GM21526 (cell line): Measurements from ENCODE around the gene AKIRIN1.
A peak's percentile ranks its signal among the peaks of the same experiment; 100 is the strongest.
"Not testable (repeated sequence)": the region's sequence is repeated elsewhere in the genome, so short reads cannot be mapped to it uniquely, and the experiment has no call there.

Experiments used
- ATAC-seq: cut with Tn5 transposase; IDR thresholded peaks from one replicate; pipeline ENCODE4 v1.9.1; 2021; ENCODE audit warnings: moderate library complexity; ENCODE audit not compliant: unreplicated experiment, low FRiP score

Gene AKIRIN1, protein sequence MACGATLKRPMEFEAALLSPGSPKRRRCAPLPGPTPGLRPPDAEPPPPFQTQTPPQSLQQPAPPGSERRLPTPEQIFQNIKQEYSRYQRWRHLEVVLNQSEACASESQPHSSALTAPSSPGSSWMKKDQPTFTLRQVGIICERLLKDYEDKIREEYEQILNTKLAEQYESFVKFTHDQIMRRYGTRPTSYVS

DNA sequence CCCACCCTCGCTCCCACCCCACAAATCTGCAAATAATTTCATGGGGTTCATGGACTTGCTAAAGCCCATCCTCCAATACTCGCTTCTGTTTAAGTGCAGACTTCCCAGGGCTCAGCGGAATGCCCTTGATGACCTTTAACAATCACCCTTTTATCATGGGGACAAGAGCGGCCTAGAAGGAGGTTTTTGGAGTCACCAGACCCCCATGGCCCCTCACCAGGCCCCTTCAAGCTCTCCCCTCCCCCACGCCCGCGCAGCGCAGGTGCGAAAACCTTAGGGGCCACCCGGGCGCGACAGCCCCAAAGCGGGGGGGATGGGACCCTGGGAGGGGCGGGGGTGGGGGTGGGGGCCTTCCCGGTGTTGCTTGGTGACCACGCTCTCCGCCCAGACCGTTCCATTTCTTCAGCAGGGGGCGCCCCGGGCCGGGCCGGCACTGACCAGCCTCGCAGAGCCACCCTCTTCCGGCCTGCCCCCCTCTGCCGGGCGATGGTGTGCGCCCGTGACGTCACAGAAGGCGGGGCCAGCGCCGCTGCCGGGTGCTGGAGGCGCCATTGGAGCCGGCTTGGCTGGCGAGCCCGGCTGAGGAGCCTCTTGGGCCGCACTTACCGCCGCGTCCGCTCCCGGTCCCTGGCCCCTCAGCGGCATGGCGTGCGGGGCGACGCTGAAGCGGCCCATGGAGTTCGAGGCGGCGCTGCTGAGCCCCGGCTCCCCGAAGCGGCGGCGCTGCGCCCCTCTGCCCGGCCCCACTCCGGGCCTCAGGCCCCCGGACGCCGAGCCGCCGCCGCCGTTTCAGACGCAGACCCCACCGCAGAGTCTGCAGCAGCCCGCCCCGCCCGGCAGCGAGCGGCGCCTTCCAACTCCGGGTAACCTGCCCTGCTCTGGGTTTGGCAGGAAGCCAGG, at the start of gene AKIRIN1:
Gene AKIRIN1, plus strand, starts transcription at position 539 of the 900 bp plus-strand sequence. Its CDS starts 105 bp downstream, at position 644.
- ATAC-seq = peak; percentile 92

DNA sequence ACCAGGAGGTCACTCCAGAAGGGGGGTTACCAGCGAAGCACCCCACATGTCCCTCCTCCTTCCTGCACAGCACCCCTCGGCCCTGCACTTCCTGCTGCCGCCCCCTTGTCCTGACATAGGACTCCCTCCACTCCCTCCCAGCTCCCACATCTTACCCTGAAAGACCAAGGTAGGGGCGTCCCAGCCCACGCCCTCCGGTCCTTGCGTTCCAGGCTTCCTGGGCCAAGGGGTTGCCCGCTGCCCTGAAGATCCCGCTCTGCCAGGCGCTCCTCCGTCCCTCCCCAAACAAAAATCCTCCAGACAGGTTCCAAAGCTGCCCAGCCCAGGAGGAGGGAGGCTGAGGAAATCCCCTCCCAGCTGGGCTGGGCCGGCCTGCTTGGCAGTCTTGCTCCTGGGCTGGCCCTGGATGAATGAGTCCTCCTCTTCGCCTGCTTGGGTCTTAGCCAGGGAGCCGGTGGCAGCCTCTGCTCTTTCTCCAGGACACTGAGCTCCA, 49.5 kb upstream of the AKIRIN1 start, which contains the start of gene RHBDL2:
Gene RHBDL2, minus strand, starts transcription at position 304 of the 493 bp plus-strand sequence. CDS start 22,618 bp downstream, outside the sequence.
- ATAC-seq = no peak

DNA sequence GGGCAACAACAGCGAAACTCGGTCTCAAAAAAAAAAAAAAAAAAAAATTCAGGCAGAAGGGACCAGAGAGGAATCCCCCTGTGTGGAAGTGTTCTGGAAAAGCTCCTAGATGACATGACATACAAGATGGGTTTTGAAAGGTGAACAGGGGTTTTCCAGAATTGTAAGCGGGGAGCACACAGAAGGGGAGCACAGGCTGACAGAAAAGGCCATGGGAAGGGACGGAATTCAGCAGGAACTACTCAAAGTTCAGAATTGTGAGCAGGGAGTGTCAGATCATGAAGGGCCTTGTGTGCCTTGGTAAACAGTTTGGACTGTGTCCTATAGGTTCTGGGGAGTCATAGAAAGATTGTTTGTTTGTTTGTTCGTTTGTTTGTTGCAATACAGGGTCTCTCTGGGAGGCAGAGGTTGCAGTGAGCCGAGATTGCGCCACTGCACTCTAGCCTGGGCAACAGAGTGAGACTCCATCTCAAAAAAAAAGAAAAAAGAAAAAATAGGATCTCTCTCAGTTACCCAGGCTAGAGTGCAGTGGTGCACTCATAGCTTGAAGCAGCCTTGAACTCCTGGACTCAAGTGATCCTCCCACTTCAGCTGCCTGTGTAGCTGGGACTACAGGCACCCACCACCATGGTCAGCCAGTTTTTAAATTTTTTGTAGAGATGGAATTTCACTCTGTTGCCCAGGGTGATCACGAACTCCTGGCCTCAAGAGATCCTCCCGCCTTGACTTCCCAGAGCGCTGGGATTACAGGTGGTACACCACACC, 48.2 kb upstream of the AKIRIN1 start:
- no peak for ATAC-seq

DNA sequence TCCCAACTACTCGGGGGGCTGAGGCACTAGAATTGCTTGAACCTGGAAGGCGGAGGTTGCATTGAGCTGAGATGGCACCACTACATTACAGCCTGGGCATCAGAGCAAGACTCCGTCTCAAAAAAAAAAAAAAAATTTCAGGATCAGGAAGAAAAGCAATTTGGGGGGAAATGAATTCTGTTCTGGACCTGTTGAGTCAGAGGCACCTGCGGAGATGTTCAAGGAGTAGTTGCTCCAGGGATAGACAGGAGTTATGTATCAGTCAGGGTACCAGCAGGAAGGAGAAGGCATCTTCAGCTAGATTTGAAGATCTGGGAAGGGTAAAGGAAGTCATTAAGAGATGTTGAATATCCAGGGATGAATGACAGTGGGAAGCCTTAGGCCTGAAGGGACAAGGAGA, 46.5 kb upstream of the AKIRIN1 start:
- ATAC-seq = no peak

DNA sequence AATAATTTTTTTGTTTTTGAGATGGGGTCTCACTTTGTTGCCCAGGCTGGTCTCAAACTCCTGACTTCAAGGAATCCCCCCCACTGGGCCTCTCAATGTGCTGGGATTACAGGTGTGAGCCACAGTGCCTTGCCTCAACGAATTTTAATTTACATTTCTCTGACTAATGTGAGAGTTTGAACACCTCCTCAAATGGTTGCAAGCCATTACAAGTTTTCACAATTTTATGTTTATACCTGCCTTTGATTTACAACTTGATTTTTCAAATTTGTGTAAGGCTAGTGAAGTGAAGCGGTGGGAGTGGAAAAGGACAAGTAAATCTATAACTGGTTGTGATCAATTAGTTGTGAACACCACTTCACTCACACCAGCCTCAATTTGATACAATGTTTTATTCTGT, 40.5 kb upstream of the AKIRIN1 start:
- ATAC-seq = no peak

DNA sequence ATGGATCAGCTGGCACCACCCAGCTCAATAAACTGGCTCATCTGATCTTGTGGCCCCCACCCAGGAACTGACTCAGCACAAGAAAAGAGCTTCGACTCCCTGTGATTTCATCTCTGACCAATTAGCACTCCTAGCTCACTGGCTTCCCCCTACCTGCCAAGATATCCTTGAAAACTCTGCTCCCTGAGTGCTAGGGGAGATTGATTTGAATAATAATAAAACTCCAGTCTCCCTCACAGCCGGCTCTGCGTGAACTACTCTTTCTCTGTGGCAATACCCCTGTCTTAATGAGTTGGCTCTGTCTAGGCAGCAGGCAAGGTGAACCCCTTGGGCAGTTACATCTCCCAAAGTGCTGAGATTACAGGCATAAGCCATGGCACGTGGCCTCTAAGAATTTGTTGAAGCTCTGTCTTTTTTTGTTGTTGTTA, 37.6 kb upstream of the AKIRIN1 start:
- no peak for ATAC-seq

DNA sequence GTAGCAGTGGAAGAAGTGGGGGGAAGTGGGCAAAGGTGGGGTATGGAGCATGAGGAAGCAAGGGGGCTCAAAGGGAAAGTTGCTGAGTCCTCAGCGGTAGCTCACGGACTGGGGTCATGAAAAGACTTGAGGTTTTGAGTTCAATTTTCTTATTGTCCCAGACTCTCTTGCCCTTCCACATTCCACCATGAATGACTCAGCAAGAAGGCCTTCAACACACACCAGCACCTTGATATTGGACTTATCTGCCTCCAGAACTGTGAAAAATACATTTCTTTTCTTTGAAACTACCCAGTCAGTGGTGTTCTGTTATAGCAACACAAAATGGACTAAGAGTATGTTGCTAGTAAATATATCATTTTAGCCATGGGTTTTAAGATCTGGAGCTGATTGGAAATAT, 32.1 kb upstream of the AKIRIN1 start:
- ATAC-seq = no peak

DNA sequence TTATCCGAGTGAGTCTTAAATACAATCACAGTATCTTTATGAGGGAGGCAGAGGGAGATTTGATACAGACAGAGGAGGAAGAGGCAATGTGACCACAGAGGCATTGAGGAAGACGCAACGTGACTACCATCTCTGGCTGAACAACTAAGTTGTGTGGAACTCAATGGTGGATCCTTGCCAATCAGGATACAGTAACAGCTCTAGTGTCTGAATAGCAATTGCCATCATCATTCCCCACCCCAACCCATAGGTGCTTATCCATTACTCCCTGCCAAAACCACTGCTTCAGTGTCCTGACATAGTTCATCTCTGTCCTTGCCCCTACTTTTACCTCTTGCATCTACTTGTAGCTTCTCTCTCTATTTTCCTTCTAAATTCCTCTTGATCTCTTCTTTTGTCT, 29.0 kb upstream of the AKIRIN1 start:
- no peak for ATAC-seq

DNA sequence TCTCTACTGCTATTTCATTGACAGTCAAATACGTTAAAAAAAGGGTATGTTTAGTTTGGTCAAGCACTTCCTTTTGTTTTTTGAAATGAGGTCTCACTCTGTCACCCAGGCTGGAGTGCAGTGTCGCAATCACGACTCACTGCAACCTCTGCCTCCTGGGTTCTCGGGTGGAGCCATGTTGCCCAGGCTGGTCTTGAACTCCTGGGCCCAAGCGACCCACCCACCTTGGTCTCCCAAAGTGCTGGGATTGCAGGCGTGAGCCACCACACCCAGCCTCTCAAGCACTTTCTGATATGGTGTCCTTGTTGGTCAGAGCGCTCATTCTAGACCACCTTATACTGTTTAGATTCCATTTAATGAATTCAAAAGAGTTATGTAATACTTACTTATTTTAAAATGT, 28.5 kb upstream of the AKIRIN1 start:
- ATAC-seq = no peak

DNA sequence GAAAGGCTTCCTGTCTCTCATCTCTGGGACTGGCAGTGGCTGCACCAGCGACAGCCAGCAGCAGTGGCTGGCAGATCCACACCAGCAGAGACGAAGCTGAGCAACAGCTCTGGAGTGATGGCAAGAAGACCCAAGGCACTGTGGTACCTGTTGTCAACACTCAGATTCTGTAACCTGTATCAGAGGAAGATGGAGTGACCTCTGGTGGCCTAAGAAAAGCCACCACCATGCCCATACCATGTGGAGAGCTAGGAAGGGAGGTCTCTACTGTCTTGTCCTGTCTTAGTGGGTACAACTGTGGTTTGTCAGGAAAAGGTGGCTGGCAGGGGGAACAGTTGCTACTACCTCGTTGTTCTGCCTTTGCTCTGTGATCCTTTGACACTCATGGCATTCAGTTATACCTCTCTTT, 26.9 kb upstream of the AKIRIN1 start:
- ATAC-seq = no peak

DNA sequence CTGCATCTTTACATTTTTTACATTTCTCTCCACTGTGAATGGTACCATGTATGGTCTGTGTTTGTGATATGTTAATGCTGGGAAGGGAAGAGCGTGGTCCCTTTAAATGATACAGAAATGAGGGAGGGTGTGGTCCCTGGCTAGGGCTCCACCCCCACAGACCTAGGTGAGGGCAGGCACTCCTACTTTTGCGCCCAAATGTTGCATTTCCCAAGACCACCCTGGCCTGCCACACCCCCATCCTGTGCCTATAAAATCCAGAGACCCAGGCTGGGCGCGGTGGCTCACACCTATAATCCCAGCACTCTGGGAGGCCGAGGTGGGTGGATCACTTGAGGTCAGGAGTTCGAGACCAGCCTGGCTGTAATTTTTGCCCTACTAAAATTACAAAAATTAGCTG, 17.9 kb upstream of the AKIRIN1 start:
- not testable (repeated sequence) for ATAC-seq

DNA sequence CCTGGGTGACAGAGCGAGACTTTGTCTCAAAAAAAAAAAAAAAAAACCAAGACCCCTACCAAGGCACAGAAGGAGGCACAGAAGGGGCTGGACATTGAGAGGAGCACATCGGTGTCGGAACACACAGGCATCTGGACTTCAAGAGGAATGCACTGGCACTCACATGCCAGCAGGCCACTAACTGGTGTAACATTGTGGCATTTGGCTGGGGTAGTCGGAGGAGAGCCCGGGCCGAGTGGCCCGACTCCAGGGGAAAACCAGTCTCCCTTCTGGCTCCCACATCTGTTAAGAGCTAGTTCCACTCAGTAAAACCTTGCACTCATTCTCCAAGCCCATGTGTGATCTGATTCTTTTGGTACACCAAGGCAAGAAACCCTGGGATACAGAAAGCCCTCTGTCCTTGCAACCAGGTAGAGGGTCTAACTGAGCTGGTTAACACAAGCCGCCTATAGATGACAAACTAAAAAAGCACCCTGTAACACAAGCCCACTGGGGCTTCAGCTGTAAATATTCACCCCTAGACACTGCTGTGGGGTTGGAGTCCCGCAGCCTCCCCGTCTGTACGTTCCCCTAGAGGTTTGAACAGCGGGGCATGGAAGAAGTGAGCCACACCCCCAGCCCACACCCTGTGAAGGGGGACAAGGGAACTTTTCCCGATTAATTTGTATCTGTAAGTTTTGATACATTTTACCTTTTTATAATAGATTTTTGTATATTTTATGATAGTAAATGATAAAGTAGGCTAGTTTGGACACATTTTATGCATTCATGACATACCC, 17.2 kb upstream of the AKIRIN1 start:
- no peak for ATAC-seq

DNA sequence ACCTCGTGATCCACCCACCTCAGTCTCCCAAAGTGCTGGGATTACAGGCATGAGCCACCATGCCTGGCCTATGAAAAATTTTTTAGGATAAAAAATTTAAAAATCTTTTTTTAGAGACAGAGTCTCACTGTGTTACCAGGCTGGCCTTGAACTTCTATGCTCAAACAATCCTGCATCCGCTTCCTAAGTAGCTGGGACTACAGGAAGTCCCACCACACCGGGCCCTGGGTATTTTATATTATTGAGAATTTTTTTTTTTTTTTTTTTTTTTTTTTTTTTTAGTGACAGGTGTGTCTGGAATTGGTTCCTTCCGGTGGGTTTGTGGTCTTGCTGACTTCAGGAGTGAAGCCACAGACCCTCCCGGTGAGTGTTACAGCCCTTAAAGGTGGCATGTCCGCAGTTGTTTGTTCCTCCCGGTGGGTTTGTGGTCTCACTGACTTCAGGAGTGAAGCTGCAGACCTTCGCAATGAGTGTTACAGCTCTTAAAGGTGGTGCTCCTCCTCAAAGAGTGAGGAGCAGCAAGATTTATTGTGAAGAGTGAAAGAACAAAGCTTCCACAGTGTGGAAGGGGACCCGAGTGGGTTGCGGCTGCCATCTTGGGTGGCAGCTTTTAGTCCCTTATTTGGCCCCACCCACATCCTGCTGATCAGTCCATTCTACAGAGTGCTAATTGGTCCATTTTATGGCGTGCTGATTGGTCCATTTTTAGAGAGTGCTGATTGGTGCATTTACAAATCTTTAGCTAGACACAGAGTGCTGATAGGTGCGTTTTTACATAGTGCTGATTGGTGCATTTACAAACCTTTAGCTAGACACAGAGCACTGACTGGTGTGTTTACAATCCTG, 13.5 kb upstream of the AKIRIN1 start:
- not testable (repeated sequence) for ATAC-seq

DNA sequence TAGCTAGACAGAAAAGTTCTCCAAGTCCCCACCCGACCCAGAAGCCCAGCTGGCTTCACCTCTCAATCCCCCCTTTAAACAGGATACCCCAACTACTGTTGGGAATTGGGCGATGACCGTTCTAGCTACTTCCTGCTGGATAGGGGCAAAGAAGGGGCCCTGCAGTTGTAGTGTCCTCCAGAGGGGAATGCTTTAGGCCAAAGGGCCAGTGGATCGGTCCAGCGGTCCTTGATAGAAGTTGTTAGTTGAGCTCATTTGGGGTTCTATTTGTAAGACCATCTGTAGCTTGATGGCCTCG, 12.9 kb upstream of the AKIRIN1 start:
- not testable (repeated sequence) for ATAC-seq

DNA sequence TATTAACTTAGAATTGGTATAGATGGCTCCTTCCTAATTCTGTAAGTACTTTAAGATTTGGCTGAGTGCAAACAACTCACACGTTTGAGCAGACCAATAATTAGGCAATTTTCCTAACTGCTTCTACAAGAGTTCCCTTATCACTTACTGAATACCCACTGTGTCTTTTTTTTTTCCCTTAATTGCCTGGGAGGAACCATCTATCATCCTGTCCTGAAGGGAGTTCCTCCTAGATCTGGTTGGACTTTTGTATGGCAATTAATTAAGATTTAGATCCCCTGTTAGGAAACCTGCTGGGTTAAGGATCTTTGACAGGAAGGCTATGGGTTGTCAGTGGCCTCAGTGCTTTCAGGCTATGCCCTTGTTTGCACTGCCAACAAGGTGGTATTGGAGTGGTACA, 11.7 kb upstream of the AKIRIN1 start:
- ATAC-seq = not testable (repeated sequence)

DNA sequence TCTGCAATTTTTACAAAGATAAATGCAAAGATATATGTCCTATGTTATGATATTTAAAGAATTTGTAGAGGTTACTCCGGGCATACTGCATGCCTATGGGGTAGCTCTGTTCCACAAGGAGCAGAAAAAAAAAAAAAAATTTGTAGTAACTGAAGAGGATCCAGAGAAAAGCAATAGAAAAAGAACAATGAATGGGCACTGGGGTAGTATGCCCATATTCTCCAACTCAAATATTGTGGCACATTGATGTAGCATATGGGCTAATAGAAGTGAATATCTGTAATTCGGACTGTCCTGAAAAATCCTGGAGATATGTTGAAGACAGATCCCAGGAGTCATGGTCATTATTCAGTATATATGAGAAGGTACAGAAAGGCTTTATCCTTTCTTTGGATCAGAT, 1.1 kb upstream of the AKIRIN1 start:
- ATAC-seq = no peak

DNA sequence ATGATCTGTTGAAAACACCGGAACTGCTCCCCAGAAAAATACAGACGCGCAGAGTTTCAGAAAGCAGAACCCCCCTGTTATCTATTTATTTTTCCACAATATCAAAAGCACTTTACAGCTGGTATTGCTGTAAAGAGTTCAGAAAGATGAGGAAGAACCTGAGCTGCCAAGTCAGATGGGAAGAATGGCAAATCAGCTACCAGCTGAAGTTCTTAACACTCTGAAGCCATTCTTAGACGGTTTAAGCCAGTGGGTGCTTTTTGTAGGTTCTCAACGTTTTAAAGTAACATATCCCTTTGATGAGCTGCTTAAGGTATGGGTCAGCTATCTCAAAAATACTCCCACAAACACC, 714 bp upstream of the AKIRIN1 start:
- no peak for ATAC-seq

DNA sequence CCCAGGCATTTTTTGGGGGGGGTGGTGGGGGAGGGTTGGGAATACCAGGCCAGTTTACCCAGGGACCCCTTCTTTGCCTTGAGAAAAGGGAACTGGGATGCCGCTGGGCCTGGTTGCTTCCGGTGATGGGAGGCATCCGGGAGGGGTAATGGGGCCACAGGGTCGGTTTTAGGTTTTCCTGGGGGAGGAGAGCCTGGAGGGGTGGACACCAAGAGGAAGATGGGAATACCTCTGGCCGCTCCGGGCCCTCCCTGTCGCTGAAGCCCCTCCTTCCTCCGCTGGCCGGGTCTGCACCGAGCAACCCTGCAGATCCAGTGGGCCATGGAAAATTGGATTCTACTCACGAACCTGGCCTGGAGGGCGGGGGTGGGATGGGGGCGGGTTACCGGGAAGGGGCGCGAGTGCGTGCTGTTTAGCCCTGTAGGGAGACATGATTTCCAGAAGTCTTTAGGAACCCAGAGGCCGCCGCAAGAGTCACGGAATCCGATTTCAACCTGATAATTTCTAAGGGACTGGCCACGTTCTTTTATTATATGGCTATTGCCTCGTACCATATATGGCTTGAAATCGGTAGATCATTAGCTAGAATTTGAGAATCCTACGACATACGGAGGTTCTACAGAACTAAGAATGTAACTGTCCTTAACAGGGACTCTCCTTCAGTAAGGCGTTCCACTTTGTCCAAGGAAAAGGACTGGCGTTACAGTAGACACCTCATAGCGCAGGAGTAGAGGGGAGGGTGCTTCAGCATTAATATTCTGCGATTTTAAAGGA, 749 bp downstream of the AKIRIN1 start:
- no peak for ATAC-seq
